Right ventricle myocardium superior (tissue), 1 donor: Measurements from ENCODE around the gene TDP1. TPM values are rescaled to one million over a fixed set of nuclear protein-coding genes. Genes with fewer than 3 reads are reported as not detected.
"Not testable (repeated sequence)": the region's sequence is repeated elsewhere in the genome, so short reads cannot be mapped to it uniquely, and the experiment has no call there.

Experiments
- ATAC-seq: fragments of 200-7000 bp; cut with Tn5 transposase; one replicate; pipeline ENCODE4 v1.9.1; 2020; ENCODE audit warnings: mild to moderate bottlenecking; ENCODE audit not compliant: poor library complexity
- DNase-seq: peaks from one replicate; pipeline ENCODE4 v3.0.0-alpha.2; 2020
- intact Hi-C: fragments of 100-400 bp; cut with DNase I; formaldehyde crosslinking; loops from one replicate; pipeline ENCODE4 v1.11.2; 2022
- total RNA-seq: library from RNA; stranded (reverse); fragmentation: NEBNext Ultra II Directional; extraction: Animal tissue kit (Norgen Biotek cat#: 25700); gene quantifications from one replicate; pipeline ENCODE4 v1.2.1, GENCODE V29; 2021
- donor health status: DM: no; HTN: yes; CAD: no; lungs with severe emphysema.

Gene TDP1
- total RNA-seq, 1 donor from 2014 or later, result 2.8 TPM

DNA sequence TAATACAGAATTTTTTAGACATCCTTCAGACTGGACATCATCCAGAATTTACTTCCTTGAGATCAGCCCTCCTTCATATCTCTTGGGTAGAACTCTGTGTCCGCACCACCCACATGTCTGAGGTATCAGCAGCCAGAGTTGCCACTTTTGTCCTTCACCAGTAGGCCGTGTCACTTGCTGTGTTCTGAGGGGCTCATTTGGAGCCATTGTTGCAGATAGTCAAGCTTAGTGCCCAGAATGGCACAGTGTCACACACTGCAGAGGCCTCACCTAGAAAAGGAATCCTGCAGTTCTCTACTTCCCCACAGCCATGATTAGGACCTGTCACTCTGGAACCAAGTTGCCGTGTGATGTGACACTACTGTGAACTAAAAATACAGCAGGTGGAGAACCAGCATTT lies 69.2 kb downstream of the TDP1 start:
- ATAC-seq (peak; percentile 69), DNase-seq (no peak)
- intact Hi-C loops, result no loop called here

DNA sequence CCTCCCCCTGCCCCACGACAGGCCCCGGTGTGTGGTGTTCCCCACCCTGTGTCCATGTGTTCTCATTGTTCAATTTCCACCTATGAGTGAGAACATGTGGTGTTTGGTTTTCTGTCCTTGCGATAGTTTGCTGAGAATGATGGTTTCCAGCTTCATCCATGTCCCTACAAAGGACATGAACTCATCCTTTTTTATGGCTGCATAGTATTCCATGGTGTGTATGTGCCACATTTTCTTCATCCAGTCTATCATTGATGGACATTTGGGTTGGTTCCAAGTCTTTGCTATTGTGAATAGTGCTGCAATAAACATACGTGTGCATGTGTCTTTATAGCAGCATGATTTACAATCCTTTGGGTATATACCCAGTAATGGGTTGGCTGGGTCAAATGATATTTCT lies 70.9 kb downstream of the TDP1 start:
- DNase-seq, intact Hi-C loops, ATAC-seq: not testable (repeated sequence)

DNA sequence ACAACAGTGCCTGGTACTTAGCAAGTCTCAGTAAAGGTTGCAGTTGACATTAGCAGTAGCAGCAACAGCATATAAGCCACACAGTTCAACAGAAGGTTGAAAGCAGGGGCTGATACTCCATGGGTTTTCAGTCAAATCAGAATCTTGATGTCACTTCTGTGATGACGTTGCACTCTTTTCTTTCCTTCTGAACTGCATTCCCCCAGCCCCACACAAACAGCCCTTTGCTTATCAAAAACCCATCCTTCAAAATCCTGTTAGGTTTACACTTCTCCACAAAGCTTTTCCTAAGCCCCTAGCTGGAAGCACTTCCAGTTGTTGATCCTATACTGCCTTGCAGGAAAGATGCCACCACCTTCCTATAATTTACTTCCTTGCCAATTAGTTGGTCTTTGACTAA lies 72.1 kb downstream of the TDP1 start:
- DNase-seq (no peak), ATAC-seq (no peak)
- intact Hi-C loops, result no loop called here

DNA sequence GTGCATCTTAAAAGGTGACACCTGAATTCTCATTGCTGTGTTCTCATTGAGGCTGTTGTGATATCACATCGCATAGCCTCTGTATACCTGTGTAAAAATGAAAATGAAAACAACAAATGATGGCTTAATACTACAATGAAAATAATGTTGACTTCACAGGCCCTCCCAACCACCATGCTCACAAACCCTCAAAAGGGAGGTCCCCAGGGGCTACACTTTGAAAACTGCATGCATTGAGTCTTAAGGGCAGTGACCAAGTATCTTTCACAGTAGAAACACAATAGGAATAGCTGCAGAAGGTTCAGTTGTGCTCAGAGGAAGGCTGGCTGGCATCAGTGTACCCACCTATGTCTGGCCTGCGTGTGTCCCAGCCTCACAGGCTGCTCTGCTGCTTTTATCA lies 78.4 kb downstream of the TDP1 start:
- ATAC-seq (no peak), DNase-seq (no peak)
- intact Hi-C loops, result no loop called here

DNA sequence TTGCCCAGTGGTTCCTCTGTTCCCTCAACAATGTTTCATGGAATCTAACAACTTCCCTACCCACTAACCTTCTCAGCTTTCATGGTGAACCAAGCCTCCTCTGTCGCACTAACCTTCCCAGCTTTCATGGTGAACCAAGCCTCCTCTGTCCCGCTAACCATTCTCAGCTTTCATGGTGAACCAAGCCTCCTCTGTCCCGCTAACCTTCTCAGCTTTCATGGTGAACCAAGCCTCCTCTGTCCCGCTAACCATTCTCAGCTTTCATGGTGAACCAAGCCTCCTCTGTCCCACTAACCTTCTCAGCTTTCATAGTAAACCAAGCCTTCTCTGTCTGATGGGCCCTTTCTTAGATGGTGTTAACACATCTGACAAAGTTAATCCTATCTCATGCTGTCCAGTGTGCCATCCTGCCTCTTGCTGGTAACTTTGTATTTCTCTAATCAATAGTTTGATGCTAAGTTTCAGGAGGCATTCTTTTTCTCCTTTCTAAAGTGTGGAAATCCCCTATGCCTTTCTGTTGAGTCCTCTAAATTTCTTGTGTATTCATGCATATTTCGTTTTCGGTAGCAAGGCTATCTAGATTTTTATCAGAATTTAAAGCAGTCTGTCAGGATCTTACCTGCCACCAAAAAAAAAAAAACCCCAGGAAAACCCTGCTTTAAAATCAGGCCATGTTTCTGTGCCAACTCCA lies 79.3 kb downstream of the TDP1 start:
- intact Hi-C loops, result no loop called here
- ATAC-seq, result no peak
- DNase-seq, result no peak

DNA sequence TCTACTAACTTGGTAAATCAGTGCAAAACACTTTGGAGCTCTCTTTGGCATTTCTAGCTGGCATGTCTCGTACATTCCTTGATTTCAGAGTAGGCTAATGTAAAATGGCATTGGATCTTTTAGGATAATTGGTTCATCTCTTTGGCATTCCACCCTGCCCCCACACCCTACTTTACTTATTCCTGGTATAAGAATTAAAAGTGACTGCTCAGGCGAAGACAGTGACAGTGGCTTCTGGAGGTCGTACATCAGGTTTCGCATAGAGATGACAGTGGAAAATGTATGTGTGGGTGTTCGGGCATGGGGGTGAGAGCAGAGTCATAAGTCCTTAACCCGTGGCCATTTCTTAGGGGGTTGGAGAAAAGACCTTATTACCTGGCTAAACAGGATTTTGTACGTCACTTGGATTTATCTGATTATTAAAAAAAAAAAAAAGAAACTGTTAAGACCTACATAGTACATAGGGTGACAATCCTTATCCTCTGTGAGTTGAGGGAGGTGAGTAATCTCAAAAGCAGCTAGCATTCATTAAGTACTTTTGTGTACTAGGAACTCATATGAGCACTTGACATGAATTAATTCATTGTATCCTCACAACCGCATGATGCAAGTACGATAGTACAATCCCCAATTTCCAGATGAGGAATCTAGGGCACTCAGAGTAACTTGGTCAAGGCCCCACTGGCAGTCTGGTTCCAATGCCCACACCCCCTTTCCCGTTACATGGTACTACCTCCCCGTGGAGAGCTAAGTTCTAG lies 83.7 kb downstream of the TDP1 start:
- intact Hi-C loops, result no loop called here
- DNase-seq (no peak), ATAC-seq (no peak)

DNA sequence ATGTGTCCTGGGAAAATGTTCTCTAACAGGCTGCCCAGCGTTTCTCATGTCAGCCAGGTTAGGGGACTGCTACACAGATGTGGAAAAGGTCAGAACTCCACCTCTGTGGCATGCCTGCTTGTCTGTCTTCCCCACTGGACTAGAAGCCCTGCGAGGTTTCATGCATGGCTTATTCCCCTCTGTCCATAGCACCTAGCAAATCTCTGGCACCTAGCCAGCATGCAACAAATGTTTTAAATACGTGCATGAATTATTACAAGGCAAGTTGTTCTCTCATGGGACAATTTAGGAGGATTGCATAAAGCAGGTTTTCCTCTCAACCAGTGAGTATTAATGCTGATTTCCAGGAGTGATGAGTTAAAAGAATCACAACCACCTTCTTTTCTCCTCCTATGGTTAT lies 84.7 kb downstream of the TDP1 start:
- DNase-seq, result no peak
- ATAC-seq, result no peak
- intact Hi-C loops, result no loop called here

DNA sequence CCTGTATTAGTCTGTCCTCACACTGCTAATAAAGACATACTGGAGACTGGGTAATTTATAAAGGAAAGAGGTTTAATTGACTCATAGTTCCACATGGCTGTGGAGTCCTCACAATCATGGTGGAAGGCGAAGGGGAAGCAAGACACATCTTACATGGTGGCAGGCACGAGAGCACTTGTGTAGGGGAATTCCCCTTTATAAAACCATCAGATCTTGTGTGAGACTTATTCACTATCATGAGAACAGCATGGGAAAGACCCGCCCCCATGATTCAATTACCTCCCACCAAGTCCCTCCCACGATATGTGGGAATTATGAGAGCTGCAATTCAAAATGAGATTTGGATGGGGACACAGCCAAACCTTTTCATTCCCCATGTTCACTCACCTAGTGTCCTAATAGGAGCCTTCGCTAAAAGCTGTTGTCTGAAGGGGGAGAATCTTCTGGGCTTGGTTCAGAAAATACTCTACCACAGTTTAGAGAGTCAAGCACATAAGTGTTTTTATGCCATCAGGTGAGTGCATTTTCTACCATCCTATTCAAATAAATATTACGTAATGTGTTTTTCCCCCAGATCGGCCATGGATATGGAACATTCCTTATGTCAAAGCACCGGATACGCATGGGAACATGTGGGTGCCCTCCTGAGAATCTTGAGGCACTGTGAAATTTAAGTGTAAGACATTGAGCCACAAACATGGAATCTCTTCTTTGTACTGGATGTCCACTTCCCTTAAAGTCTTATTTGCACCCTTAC lies 86.9 kb downstream of the TDP1 start:
- ATAC-seq (no peak), DNase-seq (no peak)
- intact Hi-C loops, result no loop called here

DNA sequence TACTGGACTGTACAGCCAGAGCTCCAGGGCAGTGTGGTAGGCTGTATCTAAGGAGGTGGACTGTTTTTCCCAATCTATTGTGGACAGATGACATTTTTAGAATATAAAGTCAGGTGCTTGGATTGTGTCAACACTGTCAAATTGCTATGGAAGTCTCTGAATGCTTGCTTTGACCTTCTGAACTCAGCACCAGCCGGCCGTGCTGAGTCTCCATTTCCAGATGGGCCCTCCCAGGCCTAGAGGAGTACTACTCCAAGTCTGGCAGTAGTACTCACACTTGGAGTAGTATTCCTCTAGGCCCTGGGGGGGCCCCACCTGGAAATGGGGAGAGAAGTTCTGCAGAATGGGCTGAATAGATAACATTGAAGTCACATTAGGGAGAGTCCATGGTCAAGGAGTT lies 89.9 kb downstream of the TDP1 start:
- no peak for ATAC-seq
- DNase-seq, result no peak
- intact Hi-C loops, result no loop called here

DNA sequence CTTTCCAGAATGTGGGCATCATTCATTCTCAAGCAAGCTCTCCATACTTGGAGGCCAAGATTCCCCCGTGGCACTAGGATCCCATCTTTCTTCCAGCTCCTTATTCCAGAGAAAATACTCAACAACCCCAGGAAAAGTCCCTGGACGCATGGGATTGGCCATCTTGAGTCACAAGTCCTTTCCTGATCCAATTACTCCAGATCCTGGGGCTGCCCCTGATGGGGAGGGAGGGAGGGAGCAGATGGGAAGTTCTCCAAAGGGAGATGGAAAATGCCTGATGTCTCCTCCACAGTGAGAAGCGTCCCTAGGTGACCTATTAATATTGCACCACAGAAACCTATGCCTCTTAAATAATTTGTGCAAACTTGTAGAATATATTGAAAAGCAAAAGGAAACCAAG lies 93.7 kb downstream of the TDP1 start:
- DNase-seq (no peak), ATAC-seq (no peak)
- intact Hi-C loops, result no loop called here

DNA sequence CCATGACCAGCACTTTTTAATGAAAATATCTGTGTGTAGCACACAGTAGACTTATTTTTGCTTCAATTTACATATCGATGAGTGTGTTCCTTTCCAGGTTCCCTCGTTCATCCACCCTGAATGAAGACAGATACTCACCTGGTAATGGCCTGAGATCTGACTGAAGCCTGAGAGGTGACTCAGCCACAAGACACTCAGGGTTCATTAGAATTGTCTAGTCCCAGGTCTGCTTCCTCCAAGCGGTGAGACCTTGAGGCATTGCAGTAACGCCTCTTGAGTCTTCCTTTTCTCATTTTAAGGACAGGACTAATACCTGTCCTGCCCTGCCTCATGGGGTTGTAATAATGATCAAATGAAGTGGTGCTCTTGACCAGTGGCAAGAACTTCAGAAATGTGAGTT lies 94.5 kb downstream of the TDP1 start:
- intact Hi-C loops, result no loop called here
- ATAC-seq (no peak), DNase-seq (no peak)

DNA sequence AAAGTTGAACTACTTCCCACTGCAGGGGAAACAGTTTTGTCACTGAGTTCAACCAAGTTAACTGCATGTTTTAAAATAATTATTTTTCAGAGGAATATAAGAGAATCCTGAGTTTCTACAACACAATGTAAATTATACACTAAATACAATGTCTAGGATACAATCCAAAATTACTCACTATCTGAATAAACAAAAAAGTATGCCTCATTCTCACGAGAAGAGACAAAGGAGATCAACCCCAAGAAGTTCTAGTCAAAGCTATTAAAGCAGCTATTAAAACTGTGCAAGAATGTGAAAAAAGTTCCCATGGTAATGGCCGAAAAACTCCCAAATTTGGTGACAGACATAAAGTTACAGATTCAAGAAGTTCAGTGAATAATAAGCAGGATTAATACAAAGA lies 97.3 kb downstream of the TDP1 start:
- DNase-seq, result no peak
- no peak for ATAC-seq
- intact Hi-C loops, result no loop called here

DNA sequence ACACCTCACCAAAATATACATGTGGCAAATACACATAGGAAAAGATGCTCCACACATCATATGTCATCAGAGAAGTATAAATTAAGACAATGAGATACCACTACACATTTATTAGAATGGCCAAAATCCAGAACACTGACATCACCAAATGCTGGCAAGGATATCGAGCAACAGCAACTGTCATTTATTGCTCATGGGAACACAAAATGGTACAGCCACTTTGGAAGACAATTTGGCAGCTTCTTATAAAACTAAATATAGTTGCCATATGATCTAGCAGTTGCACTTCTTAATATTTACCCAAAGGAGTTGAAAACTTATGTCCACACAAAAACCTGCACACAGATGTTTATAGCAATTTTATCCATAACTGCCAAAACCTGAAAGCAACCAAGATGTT lies 99.1 kb downstream of the TDP1 start:
- intact Hi-C loops, result no loop called here
- ATAC-seq (no peak), DNase-seq (no peak)

DNA sequence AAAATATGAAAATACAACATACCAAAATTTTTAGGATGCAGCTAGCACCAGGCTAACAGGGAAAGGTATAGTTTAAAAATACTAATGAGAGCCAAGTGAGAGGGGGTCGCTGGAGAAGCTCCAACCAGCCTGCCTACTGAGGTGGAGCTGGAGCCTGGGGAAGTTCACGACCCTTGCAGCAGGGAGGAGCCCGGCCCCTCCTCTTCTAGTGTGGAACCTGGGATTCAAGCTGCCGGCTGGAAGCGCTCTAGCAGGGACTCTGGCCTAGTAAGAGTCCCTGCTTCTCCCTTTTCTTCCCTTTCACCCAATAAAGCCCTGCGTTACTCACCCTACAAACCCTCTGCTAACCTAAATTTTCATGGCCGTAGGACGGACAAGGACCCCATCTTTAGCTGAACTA lies 101.1 kb downstream of the TDP1 start:
- intact Hi-C loops, result no loop called here
- no peak for DNase-seq
- no peak for ATAC-seq

DNA sequence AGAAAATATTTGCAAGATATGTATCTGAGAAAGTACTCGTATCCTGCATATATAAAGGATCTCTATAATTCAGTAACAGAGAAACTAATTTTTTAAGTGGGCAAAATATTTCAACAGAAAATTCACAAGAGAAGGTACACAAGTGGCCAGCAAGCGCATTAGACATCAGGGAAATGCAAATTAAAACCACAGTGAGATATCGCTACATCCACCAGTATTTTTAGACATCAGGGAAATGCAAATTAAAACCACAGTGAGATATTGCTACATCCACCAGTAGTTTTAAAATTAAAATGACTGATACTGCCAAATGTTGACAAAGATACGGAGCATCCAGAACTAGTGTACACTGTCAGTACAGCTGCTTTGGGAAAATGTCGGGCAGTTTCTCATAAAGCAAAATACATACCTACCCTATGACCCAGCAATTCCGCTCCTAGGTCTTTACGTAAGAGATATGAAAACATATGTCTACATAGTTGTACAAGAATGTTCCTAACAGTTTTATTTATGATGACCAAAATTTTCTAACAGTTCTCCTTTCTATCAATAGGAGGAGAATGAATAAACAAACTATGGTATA lies 103.2 kb downstream of the TDP1 start:
- DNase-seq, result no peak
- ATAC-seq, result no peak
- intact Hi-C loops, result no loop called here

DNA sequence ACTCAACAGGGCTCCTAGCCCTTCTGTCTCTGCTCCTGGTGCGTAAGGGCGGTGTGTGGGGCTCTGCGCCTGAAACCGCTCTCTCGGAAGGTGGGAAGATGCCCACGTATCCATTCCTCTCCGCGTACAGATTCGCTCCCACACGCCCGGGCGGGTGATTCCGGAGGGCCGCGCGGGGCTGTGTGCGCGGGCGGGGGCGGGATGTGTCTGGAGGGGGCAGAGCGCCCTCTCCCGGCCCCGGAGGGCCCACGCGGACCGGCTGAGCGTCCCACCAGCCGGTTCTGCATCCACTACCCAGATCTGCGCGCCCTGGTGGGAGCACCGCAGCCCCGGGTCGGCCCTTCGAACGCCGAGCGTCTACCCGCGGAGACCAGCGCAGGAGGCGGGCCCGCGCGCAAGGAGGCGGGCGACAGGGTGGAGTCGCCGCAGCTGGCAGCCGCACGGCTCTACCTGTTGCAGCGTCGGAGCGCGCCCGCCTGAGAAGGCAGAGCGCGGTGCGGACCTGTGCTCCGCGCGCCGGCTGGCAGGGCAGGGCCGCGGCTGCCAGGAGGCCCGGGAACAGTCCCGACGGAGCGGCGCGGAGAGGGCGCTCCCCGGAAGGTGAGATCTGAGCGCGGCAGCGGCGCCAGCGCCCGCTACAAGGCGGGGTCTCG lies 104.7 kb downstream of the TDP1 start:
- ATAC-seq (peak; percentile 90), DNase-seq (peak; percentile 60)
- intact Hi-C loops, result no loop called here

DNA sequence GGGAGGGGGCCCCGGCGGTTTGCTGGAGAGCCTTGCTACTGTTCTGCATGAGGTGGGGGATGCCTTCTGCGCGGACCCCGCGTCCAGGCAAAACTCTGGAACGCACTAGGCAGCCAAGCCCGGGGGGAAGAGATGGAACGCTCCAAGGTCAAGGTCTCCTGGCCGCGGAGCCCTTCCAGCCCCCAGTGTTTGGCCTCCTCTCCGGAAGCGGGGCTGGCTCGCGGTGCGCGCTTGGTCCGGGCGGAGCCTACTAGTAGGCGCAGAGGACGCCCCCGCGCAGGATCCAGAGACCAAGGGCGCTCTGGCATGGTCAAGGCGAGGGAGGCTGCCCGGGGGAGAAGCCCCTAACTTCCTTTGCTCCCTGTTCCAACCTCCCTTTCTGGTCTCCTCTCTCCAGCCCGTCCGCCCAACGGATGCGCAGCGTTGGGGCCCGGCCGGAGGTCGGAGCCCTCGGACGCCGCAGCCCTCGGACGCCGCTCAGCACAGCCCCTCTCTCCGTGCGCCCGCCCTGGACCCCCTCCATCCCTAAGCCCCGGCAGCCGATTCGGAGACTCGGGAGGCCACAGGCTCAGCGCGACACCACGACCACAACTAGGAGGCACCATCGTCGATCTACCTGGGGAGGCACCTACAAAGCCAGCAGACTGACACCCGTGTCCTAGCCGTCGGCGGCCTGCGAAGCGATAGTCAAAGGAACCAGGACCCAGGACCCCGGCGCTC lies 105.4 kb downstream of the TDP1 start:
- intact Hi-C loops, result no loop called here
- peak; percentile 68 for ATAC-seq
- DNase-seq, result peak; percentile 49

DNA sequence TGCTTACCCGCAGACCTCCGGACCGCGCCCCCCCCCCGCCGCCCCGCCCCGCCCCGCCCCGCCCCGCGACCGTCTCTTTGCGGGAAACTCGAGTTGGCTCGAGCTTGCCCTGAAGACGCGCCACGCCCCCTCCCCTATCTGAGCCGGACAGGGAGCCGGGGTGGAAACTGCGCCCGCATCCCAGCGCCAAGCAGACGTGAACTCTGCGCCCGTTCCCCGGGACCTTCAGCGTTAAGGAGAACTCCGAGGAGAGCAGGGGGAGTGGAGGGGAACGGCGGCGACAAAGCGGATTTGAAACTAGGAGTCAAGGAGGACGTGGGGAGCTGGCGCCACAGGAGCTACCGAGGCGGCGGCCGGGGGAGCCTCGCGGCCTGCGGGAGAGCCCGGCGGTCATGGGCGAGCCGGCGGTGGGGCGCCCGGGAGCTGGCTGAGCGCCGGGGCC lies 106.0 kb downstream of the TDP1 start, which contains the start of gene KCNK13:
Gene KCNK13, plus strand, starts transcription at position 310 of the 442 bp plus-strand sequence. CDS start 212 bp downstream, outside the sequence.
- peak; percentile 50 for DNase-seq
- intact Hi-C loops, result no loop called here
- peak; percentile 31 for ATAC-seq
